Breast epithelium (tissue), 4 donors: ENCODE results near the gene RIC8A. TPM values are rescaled to one million over a fixed set of nuclear protein-coding genes. Genes with fewer than 3 reads are reported as not detected.

ENCODE experiments used
- DNase-seq, 2 donors: peaks; one replicate each; pipeline ENCODE4 v3.0.0-alpha.2; 2019; ENCODE audit warnings: low spot score in 2 of 2
- H3K27ac ChIP-seq, 2 donors: fragments of 200-600 bp; sonication (generic) in 1 of 2; one replicate each; pipeline ENCODE4 v1.5.1; 2016 to 2019; ENCODE audit warnings: mild to moderate bottlenecking in 1 of 2
- H3K27me3 ChIP-seq, 2 donors: fragments of 200-600 bp; sonication (generic) in 1 of 2; one replicate each; pipeline versions ENCODE4 v1.5.1 to v1.6.0; 2017 to 2019; ENCODE audit warnings: control low read depth in 1 of 2, mild to moderate bottlenecking in 1 of 2
- H3K36me3 ChIP-seq: fragments of 200-600 bp; one replicate; pipeline ENCODE4 v1.5.1; 2019
- H3K4me1 ChIP-seq, 2 donors: fragments of 200-600 bp; sonication (generic); one replicate each; pipeline ENCODE4 v1.5.1; 2016 to 2019; ENCODE audit warnings: control low read depth in 1 of 2
- H3K4me3 ChIP-seq, 3 donors: fragments of 200-600 bp; sonication (generic); 1 replicate in 2 of 3; 2 replicates in 1 of 3; pipeline ENCODE4 v1.5.1; 2016 to 2019; ENCODE audit warnings: mild to moderate bottlenecking in 3 of 3, moderate library complexity in 2 of 3
- H3K9me3 ChIP-seq, 2 donors: fragments of 200-600 bp; sonication (generic) in 1 of 2; one replicate each; pipeline ENCODE4 v1.5.1; 2016 to 2019; ENCODE audit warnings: control low read depth in 1 of 2
- CTCF ChIP-seq, 3 donors: fragments of 450-650 bp; IDR thresholded peaks; one replicate each; pipeline ENCODE4 v1.5.1; 2016 to 2017; ENCODE audit warnings: antibody characterized with exemption in 3 of 3, mild to moderate bottlenecking in 3 of 3, moderate library complexity in 3 of 3
- POLR2A ChIP-seq: fragments of 450-650 bp; IDR thresholded peaks from one replicate; pipeline ENCODE4 v1.6.1; 2016; ENCODE audit warnings: antibody characterized with exemption, mild to moderate bottlenecking, moderate library complexity
- POLR2AphosphoS5 ChIP-seq, 3 donors: sonication (generic); formaldehyde crosslinking; IDR thresholded peaks; one replicate each; pipeline ENCODE4 v1.6.1; 2017; ENCODE audit warnings: antibody characterized with exemption in 3 of 3
- intact Hi-C: fragments of 100-400 bp; cut with DNase I; formaldehyde crosslinking; loops from one replicate; pipeline ENCODE4 v1.15.1; 2023; ENCODE audit warnings: low total_unique reads
- total RNA-seq, 3 donors: library from RNA; depleted of rRNA; stranded (reverse); fragments of >200 nt; gene quantifications; one replicate each; pipeline ENCODE4 v1.1.0, GENCODE V29; 2016

The RIC8A gene
- total RNA-seq, 3 donors from 2014 or later: 76.5 to 90.8 (median 77.0) TPM

DNA sequence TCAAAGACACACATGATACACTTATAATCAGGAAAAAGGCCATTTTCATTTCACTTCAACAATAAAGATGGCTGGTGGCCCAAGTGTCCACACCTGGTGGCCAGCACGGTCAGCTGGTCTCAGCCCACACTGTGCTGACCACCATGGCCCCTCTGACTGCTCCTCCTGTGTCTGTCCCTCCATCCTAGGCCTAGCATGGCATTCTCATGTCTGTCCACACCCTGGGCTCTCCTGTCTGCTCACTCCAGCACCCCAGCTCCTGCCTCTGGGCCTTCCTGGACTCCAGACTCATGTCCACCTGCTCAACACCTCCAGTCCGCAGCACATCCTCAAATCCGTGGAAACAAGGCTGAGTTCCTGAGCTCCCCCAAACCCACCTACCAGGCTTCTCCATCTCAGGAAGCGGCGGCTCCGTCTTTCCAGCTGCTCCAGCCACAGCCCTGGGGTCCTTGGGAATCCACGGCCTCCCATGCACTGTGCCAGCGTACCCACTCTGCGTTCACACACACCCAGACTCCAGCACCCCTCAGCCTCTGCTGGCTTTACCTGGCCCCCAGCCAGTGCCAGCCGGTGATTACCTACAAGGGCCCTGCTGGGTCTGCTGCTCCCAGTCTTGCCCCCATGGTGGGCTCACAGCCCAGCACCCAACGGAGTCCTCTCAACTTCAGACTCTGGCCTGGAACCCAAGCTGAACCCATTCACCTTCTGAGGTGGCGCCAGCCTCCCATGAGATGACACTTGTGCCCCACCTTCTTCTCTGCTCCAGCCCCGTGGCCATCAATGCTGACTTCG, 14.7 kb downstream of the RIC8A start:
- Histone ChIP-seq H3K27me3 (no peaks in the 10 kb centered on the region), H3K27ac (no peak overlapping the region), H3K9me3 (no peaks in the 10 kb centered on the region), H3K4me3 (no peak overlapping the region), H3K36me3 (no peaks in the 10 kb centered on the region), H3K4me1 (no peaks in the 10 kb centered on the region)
- no peak for TF ChIP-seq POLR2A
- TF ChIP-seq POLR2AphosphoS5 (IDR thresholded peaks at IDR 0.05): no peak
- TF ChIP-seq CTCF (IDR thresholded peaks at IDR 0.05): no peak
- DNase-seq: peak in 1 of 2 donors; percentile 45
- intact Hi-C loops: no loop called here

DNA sequence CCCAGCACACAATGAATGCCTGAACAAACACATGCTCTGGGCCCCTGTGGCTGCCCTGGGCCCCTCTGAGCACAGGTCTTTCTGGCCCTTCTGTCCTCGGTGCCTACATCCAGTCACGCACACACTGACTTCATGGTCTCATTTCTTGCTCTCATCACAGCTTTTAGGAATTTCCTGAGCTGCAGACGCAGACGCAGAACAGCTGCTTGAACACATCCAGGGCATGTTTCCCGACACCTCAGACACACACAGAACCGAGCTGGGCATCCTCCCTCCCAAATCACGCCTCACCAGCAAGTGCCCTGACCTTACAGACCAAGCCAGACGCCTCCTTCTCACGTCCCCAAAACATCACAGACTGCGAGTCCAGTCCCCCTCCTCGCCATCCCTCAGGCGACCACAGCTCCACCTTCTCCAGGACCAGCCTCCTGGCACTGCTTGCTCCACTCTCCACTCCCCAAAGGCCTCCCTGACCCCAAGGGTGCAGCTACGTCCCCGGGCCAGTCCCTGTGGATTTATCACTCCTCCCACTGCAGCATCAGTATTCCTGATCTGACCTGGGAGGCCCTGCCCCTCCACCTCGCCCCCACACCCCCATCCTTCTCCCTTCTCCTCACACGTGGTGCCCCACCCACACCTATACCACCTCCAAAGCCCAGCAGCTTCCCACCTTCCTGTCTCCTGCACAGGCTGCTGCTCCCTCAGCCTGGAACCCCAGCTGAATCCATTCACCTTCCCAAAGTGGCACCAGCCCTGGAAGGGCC, 15.7 kb downstream of the RIC8A start:
- Histone ChIP-seq H3K4me3 (no peak overlapping the region), H3K4me1 (no peaks in the 10 kb centered on the region), H3K27ac (no peak overlapping the region), H3K9me3 (no peaks in the 10 kb centered on the region), H3K27me3 (no peaks in the 10 kb centered on the region), H3K36me3 (no peaks in the 10 kb centered on the region)
- DNase-seq: peak in 1 of 2 donors; percentile 30
- intact Hi-C loops: no loop called here
- TF ChIP-seq CTCF (IDR thresholded peaks at IDR 0.05): no peak
- no peak for TF ChIP-seq POLR2A
- TF ChIP-seq POLR2AphosphoS5 (IDR thresholded peaks at IDR 0.05): no peak

GRCh38 chr11:223884-224283, 16.4 kb downstream of the RIC8A start:
- no peak overlapping the region for H3K4me3 ChIP-seq
- H3K27ac ChIP-seq: no peak overlapping the region
- H3K4me1 ChIP-seq: no peaks in the 10 kb centered on the region
- no peaks in the 10 kb centered on the region for H3K36me3 ChIP-seq
- no peak for TF ChIP-seq POLR2A
- no peak for TF ChIP-seq CTCF (IDR thresholded peaks at IDR 0.05)
- TF ChIP-seq POLR2AphosphoS5 (IDR thresholded peaks at IDR 0.05): no peak
- peak in 1 of 2 donors; percentile 3 for DNase-seq
- no peaks in the 10 kb centered on the region for H3K27me3 ChIP-seq
- H3K9me3 ChIP-seq: no peaks in the 10 kb centered on the region
- intact Hi-C loops: no loop called here

DNA sequence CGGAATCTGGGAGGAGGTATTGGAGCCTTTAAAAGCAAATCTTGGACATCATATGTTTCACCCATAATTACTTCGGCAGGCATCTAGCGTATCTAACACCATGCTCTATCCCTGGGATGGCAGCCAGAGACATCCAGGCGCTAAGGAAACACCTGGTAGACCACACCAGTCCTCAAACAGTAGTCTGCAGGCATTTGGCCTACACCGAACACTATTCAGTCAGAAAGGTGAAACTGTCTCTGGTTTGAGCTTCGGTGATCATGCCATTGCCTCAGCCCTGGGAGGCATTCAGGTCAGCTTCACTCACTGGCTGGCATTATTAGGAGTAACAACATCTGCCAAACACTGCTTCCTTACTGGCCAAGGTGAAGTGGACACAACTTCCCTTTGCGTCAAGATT, 16.9 kb downstream of the RIC8A start:
- peak in 1 of 2 donors; percentile 12 for DNase-seq
- H3K27ac ChIP-seq: no peak overlapping the region

More for the DNA sequence above, 16.9 kb downstream of the RIC8A start:
- Histone ChIP-seq H3K4me3 (no peak overlapping the region), H3K4me1 (no peaks in the 10 kb centered on the region), H3K36me3 (no peaks in the 10 kb centered on the region), H3K27me3 (no peaks in the 10 kb centered on the region), H3K9me3 (no peaks in the 10 kb centered on the region)
- intact Hi-C loops: no loop called here
- no peak for TF ChIP-seq POLR2AphosphoS5 (IDR thresholded peaks at IDR 0.05)
- TF ChIP-seq CTCF (IDR thresholded peaks at IDR 0.05): no peak
